A549 (cell line): ENCODE measurements around the gene TBCA. TPM values are rescaled to one million over a fixed set of nuclear protein-coding genes. Genes with fewer than 3 reads are reported as not detected.

Experiments
- ATAC-seq, 2 experiments: fragments of 200-7000 bp in 1 of 2; fragments of >200 bp in 1 of 2; cut with Nextera tagmentation in 1 of 2; cut with Tn5 transposase in 1 of 2; 3 replicates each; pipeline versions ENCODE4 v1.8.0 to v1.9.1; 2018 to 2020; ENCODE audit warnings: mild to moderate bottlenecking in 1 of 2, moderate library complexity in 1 of 2
- CTCF ChIA-PET: fragments of 300-600 bp; sonication (Branson Sonifier 250); formaldehyde crosslinking; extraction: SDS; loops from one replicate; lab custom pipeline; 2021; ENCODE audit warnings: antibody characterized with exemption, inconsistent platforms; lab: Yijun Ruan, JAX
- POLR2A ChIA-PET: fragments of 350-600 bp; formaldehyde crosslinking; extraction: SDS; loops from one replicate; lab custom pipeline; 2021; ENCODE audit warnings: antibody characterized with exemption, inconsistent platforms; lab: Yijun Ruan, JAX
- DNase-seq, 2 experiments: peaks; one replicate each; pipeline versions ENCODE4 v3.0.0 to v3.0.0-alpha.2; 2011 to 2016; ENCODE audit warnings: low read depth in 1 of 2, low spot score in 1 of 2
- FAIRE-seq: peaks from 2 replicates; lab custom pipeline; 2011; peaks lifted over from hg19 to GRCh38; lab: Jason Lieb, UNC
- H3K27ac ChIP-seq, 2 experiments: fragments of >200 bp; sonication (Bioruptor Twin); formaldehyde crosslinking; 3 replicates each; pipeline ENCODE4 v1.5.1; 2016 to 2017
- H3K4me1 ChIP-seq: fragments of >200 bp; sonication (Bioruptor Twin); formaldehyde crosslinking; 3 replicates; pipeline ENCODE4 v1.6.1; 2016
- H3K4me2 ChIP-seq: fragments of >200 bp; sonication (Bioruptor Twin); formaldehyde crosslinking; 3 replicates; pipeline ENCODE4 v1.6.1; 2016
- H3K4me3 ChIP-seq: fragments of >200 bp; sonication (Bioruptor Twin); formaldehyde crosslinking; 3 replicates; pipeline ENCODE4 v1.5.1; 2016
- H3K9me3 ChIP-seq: fragments of >200 bp; sonication (Bioruptor Twin); formaldehyde crosslinking; 3 replicates; pipeline ENCODE4 v1.6.1; 2016
- CBX2 ChIP-seq: fragments of 200-600 bp; sonication (generic); IDR thresholded peaks from 2 replicates; pipeline ENCODE4 v1.6.1; 2016; ENCODE audit warnings: low read depth, mild to moderate bottlenecking, borderline replicate concordance
- CEBPB ChIP-seq, 2 experiments: fragments of >200 bp in 1 of 2; sonication (Bioruptor Twin) in 1 of 2; formaldehyde crosslinking in 1 of 2; IDR thresholded peaks; 2 replicates each; pipeline ENCODE4 v1.6.1; 2012 to 2016
- CHD2 ChIP-seq: fragments of 150-350 bp; IDR thresholded peaks from 2 replicates; pipeline ENCODE4 v1.6.1; 2014; ENCODE audit warnings: low read length; ENCODE audit not compliant: partially characterized antibody
- EHF ChIP-seq: fragments of 250-450 bp; sonication (Bioruptor Pico); IDR thresholded peaks from 2 replicates; pipeline ENCODE4 v1.5.0; 2020; ENCODE audit warnings: mild to moderate bottlenecking
- EP300 ChIP-seq, 2 experiments: fragments of >200 bp; sonication (Bioruptor Twin); formaldehyde crosslinking; IDR thresholded peaks; 2 replicates in 1 of 2; 3 replicates in 1 of 2; pipeline ENCODE4 v1.6.1; 2016 to 2017
- ESRRA ChIP-seq: fragments of 150-350 bp; IDR thresholded peaks from 2 replicates; pipeline ENCODE4 v1.6.1; 2014; ENCODE audit warnings: mild to moderate bottlenecking, low read length, borderline replicate concordance
- FOXS1 ChIP-seq: fragments of 250-450 bp; sonication (Bioruptor Pico); IDR thresholded peaks from 2 replicates; pipeline ENCODE4 v1.5.0; 2020; ENCODE audit warnings: mild to moderate bottlenecking, moderate library complexity
- GATA3 ChIP-seq: IDR thresholded peaks from 2 replicates; pipeline ENCODE4 v1.6.1; 2012; ENCODE audit warnings: borderline replicate concordance
- JUN ChIP-seq, 2 experiments: fragments of >200 bp; sonication (Bioruptor Twin); formaldehyde crosslinking; IDR thresholded peaks; 2 replicates in 1 of 2; 3 replicates in 1 of 2; pipeline ENCODE4 v1.6.1; 2016 to 2017
- KDM5A ChIP-seq: fragments of 200-600 bp; sonication (generic); IDR thresholded peaks from 2 replicates; pipeline ENCODE4 v1.6.1; 2016; ENCODE audit warnings: antibody characterized with exemption, mild to moderate bottlenecking
- MAFK ChIP-seq: fragments of 450-650 bp; IDR thresholded peaks from 2 replicates; pipeline ENCODE4 v1.6.1; 2014; ENCODE audit not compliant: partially characterized antibody
- MAZ ChIP-seq: fragments of 150-350 bp; IDR thresholded peaks from 2 replicates; pipeline ENCODE4 v1.6.1; 2014; ENCODE audit warnings: antibody characterized with exemption, low read depth, low read length, borderline replicate concordance
- NPAS2 ChIP-seq: fragments of 250-450 bp; sonication (Bioruptor Pico); IDR thresholded peaks from 2 replicates; pipeline ENCODE4 v1.8.0; 2022; ENCODE audit warnings: mild to moderate bottlenecking, moderate library complexity, borderline replicate concordance
- NR3C1 ChIP-seq: fragments of >200 bp; sonication (Bioruptor Twin); formaldehyde crosslinking; IDR thresholded peaks from 3 replicates; pipeline ENCODE4 v1.6.1; 2017
- PHF8 ChIP-seq: fragments of 200-600 bp; sonication (generic); IDR thresholded peaks from 2 replicates; pipeline ENCODE4 v1.6.1; 2016; ENCODE audit warnings: low read depth, mild to moderate bottlenecking, antibody characterized with exemption, moderate library complexity, borderline replicate concordance
- REST ChIP-seq: fragments of 200-600 bp; sonication (generic); IDR thresholded peaks from 2 replicates; pipeline ENCODE4 v1.6.1; 2016; ENCODE audit warnings: antibody characterized with exemption, mild to moderate bottlenecking, moderate library complexity
- RFX5 ChIP-seq: fragments of 450-650 bp; IDR thresholded peaks from 2 replicates; pipeline ENCODE4 v1.7.1; 2014; ENCODE audit warnings: antibody characterized with exemption, mild to moderate bottlenecking, moderate library complexity
- ZFP36 ChIP-seq: fragments of 450-650 bp; IDR thresholded peaks from 2 replicates; pipeline ENCODE4 v1.6.1; 2014; ENCODE audit warnings: borderline replicate concordance; ENCODE audit not compliant: partially characterized antibody
- WGBS: methylation state at CpG from one replicate; pipeline ENCODE4 v1.1.6; 2017; ENCODE audit errors: missing lambda C conversion rate; 5-methylcytosine and 5-hydroxymethylcytosine counted together
- polyA plus RNA-seq, 4 experiments: library from polyadenylated mRNA; depleted of rRNA in 3 of 4; stranded (reverse); fragments of >200 nt; fragmentation: RNase III in 1 of 4; extraction: RNeasy Plus Mini Kit Qiagen cat#74134 plus additional on column Dnase treatment in 1 of 4; gene quantifications; 2 replicates in 3 of 4; 3 replicates in 1 of 4; pipeline ENCODE4 v1.2.3, GENCODE V29; 2011 to 2017
- TF ChIP-seq, protein P1 (sequence below): fragments of 250-450 bp; sonication (Bioruptor Pico); IDR thresholded peaks from 2 replicates; pipeline ENCODE4 v1.5.0; 2020; ENCODE audit warnings: low read depth, mild to moderate bottlenecking, moderate library complexity
- TF ChIP-seq, protein P2 (sequence below): IDR thresholded peaks from 2 replicates; pipeline ENCODE4 v1.6.1; 2012
- TF ChIP-seq, protein P3 (sequence below): fragments of 150-350 bp; IDR thresholded peaks from 2 replicates; pipeline ENCODE4 v1.6.1; 2014; ENCODE audit warnings: low read depth, mild to moderate bottlenecking, low read length

The TBCA gene
- polyA plus RNA-seq, 2 of the 4 experiments (the other 2 are of a cell fraction) = 373 to 484 TPM

GRCh38 chr5:77651343-77651742 lies 124.8 kb downstream of the TBCA start:
- FAIRE-seq (no peak), ATAC-seq (no peak), DNase-seq (no peak)
- 2% methylated on average over 2 of the region's 2 CpGs for WGBS
- H3K4me3 ChIP-seq = no peak overlapping the region
- POLR2A ChIA-PET = no interaction called here
- no peak overlapping the region for H3K4me2 ChIP-seq
- CTCF ChIA-PET = interaction anchor here (1.3 kb wide), 1 partner anchor 91 kb away, joined by 3 read pairs; no protein-coding TSS in a partner anchor
- TF ChIP-seq CEBPB (IDR thresholded peaks at IDR 0.05) = no peak
- TF ChIP-seq GATA3 = no peak
- TF ChIP-seq, protein P1, sequence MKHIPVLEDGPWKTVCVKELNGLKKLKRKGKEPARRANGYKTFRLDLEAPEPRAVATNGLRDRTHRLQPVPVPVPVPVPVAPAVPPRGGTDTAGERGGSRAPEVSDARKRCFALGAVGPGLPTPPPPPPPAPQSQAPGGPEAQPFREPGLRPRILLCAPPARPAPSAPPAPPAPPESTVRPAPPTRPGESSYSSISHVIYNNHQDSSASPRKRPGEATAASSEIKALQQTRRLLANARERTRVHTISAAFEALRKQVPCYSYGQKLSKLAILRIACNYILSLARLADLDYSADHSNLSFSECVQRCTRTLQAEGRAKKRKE (CRISPR knock-in tag) = no peak
- TF ChIP-seq NPAS2 (CRISPR knock-in tag) = no peak
- TF ChIP-seq CHD2 = no peak
- H3K4me1 ChIP-seq = no peaks in the 10 kb centered on the region
- no peak overlapping the region for H3K27ac ChIP-seq
- H3K9me3 ChIP-seq = no peaks in the 10 kb centered on the region

DNA sequence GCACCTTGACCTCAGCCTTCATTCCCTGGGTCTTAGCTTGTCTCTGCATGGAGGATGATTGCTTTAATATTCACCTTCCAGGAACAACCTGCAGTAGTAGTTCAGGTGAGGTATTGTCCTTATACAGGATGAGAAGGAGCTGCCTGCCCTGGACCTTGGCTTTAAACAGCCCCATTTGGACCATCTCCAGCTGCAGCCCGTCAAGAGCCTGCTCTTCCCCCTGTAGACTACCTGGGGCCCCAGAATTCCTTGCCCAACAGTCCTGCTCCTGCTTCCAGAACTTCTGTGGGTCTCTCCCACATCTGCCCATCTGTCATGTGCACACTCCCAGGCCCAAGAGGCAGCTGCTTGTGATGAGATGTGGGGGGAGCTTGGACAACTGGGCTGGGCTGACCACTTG lies 125.5 kb downstream of the TBCA start:
- Histone ChIP-seq H3K9me3 (no peaks in the 10 kb centered on the region), H3K27ac (no peak overlapping the region), H3K4me1 (no peaks in the 10 kb centered on the region), H3K4me3 (no peak overlapping the region), H3K4me2 (no peak overlapping the region)
- TF ChIP-seq MAFK = no peak
- TF ChIP-seq EP300 (IDR thresholded peaks at IDR 0.05) = no peak
- no peak for TF ChIP-seq PHF8
- no peak for TF ChIP-seq KDM5A
- TF ChIP-seq, protein P2, sequence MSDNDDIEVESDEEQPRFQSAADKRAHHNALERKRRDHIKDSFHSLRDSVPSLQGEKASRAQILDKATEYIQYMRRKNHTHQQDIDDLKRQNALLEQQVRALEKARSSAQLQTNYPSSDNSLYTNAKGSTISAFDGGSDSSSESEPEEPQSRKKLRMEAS = no peak
- no peak for TF ChIP-seq RFX5
- TF ChIP-seq, protein P3, sequence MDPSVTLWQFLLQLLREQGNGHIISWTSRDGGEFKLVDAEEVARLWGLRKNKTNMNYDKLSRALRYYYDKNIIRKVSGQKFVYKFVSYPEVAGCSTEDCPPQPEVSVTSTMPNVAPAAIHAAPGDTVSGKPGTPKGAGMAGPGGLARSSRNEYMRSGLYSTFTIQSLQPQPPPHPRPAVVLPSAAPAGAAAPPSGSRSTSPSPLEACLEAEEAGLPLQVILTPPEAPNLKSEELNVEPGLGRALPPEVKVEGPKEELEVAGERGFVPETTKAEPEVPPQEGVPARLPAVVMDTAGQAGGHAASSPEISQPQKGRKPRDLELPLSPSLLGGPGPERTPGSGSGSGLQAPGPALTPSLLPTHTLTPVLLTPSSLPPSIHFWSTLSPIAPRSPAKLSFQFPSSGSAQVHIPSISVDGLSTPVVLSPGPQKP = no peak
- no peak for TF ChIP-seq MAZ
- TF ChIP-seq GATA3 = no peak
- no peak for TF ChIP-seq CBX2
- no peak for TF ChIP-seq FOXS1
- no peak for TF ChIP-seq JUN (IDR thresholded peaks at IDR 0.05)
- no peak for DNase-seq
- ChIA-PET CTCF (interaction anchor here (0.6 to 1.7 kb wide), 3 partner anchors 10 to 632 kb away, joined by 3 to 5 read pairs (median 3); no protein-coding TSS in a partner anchor), POLR2A (no interaction called here)
- 0% methylated on average over 1 of the region's 1 CpG for WGBS
- no peak for FAIRE-seq
- ATAC-seq = no peak

DNA sequence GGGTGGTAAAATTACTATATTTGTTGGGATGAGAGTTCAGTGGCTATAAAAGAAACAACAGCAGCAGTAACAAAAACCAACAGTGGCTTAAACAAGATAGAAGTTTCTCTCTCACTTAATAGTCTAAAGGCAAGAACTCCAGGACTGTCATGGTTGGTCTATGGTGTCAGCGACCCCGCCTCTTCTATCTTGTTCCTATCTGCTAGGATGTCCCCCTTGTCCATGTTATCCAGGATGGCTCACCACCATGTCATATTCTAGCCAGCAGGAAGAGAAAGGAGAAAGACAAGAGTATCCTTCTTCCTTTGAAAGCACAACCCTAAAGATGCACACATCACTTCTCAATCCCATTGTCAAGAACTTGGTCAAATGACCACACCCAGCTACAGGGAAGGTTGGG lies 126.4 kb downstream of the TBCA start:
- FAIRE-seq = no peak
- Histone ChIP-seq H3K27ac (no peak overlapping the region), H3K4me3 (no peak overlapping the region), H3K4me1 (no peaks in the 10 kb centered on the region), H3K9me3 (no peaks in the 10 kb centered on the region), H3K4me2 (no peak overlapping the region)
- no peak for ATAC-seq
- TF ChIP-seq REST (no peak), NPAS2 (CRISPR knock-in tag) (no peak), EHF (CRISPR knock-in tag) (no peak), JUN (IDR thresholded peaks at IDR 0.05) (no peak), ZFP36 (no peak), ESRRA (no peak), NR3C1 (no peak), PHF8 (no peak), EP300 (IDR thresholded peaks at IDR 0.05) (no peak)
- TF ChIP-seq, protein P1 (CRISPR knock-in tag) = no peak
- 16% methylated on average over 2 of the region's 2 CpGs for WGBS
- POLR2A ChIA-PET = no interaction called here
- no peak for DNase-seq
- CTCF ChIA-PET = interaction anchor here (1.7 kb wide), 1 partner anchor 11 kb away, joined by 5 read pairs; no protein-coding TSS in a partner anchor
